ENCODE results near the gene CACNA2D3.

DNA sequence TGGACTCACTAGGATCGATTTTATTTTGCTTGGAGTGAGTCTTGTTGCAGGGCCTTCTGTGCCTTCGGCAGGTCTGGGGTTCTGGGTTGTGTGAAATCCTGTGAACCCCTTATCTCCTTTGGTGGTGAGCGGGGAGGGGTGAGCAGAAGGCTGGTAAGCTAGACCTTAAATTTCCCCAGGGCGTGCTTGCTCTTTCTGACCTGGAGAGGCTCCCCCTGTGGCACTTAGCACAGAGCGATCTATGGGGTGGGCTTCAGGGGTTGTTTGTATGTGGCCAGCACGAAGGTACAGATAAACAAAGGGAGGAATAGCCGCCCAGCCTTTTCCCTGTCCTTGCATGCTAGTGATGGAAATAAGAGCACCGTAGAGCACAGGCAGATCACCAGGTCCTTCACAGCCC is 11.8 kb downstream of the CACNA2D3 start:
- no peak for TF ChIP-seq POLR2A (IDR thresholded peaks at IDR 0.05)
- TF ChIP-seq, protein P1, sequence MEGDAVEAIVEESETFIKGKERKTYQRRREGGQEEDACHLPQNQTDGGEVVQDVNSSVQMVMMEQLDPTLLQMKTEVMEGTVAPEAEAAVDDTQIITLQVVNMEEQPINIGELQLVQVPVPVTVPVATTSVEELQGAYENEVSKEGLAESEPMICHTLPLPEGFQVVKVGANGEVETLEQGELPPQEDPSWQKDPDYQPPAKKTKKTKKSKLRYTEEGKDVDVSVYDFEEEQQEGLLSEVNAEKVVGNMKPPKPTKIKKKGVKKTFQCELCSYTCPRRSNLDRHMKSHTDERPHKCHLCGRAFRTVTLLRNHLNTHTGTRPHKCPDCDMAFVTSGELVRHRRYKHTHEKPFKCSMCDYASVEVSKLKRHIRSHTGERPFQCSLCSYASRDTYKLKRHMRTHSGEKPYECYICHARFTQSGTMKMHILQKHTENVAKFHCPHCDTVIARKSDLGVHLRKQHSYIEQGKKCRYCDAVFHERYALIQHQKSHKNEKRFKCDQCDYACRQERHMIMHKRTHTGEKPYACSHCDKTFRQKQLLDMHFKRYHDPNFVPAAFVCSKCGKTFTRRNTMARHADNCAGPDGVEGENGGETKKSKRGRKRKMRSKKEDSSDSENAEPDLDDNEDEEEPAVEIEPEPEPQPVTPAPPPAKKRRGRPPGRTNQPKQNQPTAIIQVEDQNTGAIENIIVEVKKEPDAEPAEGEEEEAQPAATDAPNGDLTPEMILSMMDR (IDR thresholded peaks at IDR 0.05): no peak

All from lower leg skin (tissue), 3 donors.